OCI-LY3 (cell line): ENCODE results near the gene ADSS2.
"Not testable (repeated sequence)": the region's sequence is repeated elsewhere in the genome, so short reads cannot be mapped to it uniquely, and the experiment has no call there.

ENCODE experiments used
- CTCF ChIP-seq: fragments of 200-600, 300-600 bp; sonication (generic); IDR thresholded peaks from 2 replicates; pipeline ENCODE4 v1.5.1; 2014; ENCODE audit warnings: antibody characterized with exemption, low read length, low read depth
- EZH2phosphoT487 ChIP-seq: fragments of 200-600 bp; shearing (Covaris generic); IDR thresholded peaks from 2 replicates; pipeline ENCODE4 v1.6.1; 2018; ENCODE audit warnings: antibody characterized with exemption, mixed run types, low read depth

- not testable (repeated sequence) for TF ChIP-seq CTCF, EZH2phosphoT487
Measured at GRCh38 chr1:244484971-244485370, 33.3 kb upstream of the ADSS2 start.
